HG02571 (cell line): ENCODE measurements around the gene ACAP1.

Source experiments
- ATAC-seq: cut with Tn5 transposase; IDR thresholded peaks from one replicate; pipeline ENCODE4 v1.9.1; 2021; ENCODE audit warnings: mild to moderate bottlenecking, moderate library complexity; ENCODE audit not compliant: unreplicated experiment

The ACAP1 gene, protein sequence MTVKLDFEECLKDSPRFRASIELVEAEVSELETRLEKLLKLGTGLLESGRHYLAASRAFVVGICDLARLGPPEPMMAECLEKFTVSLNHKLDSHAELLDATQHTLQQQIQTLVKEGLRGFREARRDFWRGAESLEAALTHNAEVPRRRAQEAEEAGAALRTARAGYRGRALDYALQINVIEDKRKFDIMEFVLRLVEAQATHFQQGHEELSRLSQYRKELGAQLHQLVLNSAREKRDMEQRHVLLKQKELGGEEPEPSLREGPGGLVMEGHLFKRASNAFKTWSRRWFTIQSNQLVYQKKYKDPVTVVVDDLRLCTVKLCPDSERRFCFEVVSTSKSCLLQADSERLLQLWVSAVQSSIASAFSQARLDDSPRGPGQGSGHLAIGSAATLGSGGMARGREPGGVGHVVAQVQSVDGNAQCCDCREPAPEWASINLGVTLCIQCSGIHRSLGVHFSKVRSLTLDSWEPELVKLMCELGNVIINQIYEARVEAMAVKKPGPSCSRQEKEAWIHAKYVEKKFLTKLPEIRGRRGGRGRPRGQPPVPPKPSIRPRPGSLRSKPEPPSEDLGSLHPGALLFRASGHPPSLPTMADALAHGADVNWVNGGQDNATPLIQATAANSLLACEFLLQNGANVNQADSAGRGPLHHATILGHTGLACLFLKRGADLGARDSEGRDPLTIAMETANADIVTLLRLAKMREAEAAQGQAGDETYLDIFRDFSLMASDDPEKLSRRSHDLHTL

DNA sequence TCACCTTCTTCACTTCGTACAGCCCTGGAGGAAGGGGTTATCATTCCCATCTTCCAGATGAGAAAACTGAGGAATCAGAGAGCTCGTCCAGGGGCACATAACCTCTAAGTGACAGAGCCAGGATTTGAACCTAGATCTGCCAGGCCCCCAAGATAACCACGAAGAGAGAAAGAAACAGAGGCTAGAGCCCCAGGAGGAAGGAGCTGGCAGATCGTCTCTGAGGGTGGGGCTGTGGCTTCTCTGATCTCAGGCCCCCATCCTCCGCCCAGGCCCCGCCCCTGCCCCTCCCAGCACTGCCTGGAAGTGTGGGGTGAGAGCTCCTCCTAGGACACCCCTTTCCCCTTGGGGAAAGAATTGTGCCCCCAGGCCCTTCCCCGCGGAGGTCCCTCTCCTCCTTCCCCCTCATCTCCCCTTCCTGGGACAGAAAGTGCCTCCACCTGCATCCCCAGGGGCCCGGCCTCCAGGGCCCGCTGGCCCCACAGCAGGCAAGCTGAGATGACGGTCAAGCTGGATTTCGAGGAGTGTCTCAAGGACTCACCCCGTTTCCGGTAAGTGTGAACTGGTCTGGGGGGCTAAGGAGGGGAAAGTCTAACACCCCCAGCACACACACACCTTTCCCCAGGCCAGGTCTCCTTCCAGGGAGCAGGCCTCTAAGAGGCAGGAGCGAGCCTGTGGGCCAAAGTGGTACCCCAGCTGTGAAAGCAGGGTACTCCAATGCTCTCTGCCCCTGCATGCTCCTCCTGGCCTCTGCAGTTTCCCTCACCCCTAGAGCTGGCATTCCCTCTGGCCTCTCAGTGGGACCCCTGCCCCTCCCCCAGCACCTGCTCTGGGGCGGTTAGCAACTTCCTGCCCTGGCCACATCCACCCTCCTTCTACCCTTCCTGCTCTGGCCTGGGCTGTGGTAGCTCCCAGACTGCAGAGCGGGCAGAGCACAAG lies at the start of gene ACAP1:
Gene ACAP1, plus strand, starts transcription at position 290 of the 936 bp plus-strand sequence. Its CDS starts 206 bp downstream, at position 496.
- ATAC-seq, result peak; percentile 63

DNA sequence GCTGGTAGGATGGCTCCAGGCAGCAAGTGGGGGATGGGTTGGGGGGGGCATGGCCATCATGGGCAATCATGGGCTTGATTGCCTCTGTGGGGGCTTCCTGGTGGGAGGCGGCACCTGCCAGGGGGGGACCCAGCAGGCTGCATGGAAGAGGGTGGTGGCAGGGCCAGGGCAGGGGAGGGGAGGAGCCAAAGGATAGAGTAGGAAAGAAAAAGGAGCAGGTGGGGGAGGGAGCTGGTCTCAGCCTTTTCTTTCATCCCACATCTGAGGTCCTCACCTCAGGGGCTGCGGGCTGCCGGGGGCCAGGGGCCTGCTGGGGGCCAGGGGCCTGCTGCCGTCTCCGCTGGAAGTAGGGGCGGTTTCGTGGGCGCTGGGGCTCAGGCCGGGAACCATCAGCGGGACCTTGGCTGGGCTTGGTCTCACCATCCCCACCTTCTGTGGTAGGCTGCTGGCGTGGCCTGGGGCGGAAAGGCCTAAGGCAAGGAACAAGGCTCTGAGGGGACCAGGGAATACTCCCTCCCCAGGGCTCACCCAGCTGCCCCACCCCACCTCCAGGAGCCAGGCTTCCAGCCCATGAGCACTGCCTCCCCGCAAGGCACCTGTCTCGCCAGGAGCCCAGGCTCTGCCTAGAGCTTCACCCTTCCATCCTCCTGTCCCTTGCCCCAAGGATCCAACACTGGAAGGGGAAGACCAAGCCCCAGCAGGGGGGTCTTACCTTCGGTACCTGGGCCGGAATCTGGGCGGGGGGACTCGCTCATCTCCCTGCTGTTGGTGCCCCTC lies 46.9 kb upstream of the ACAP1 start:
- ATAC-seq, result no peak

DNA sequence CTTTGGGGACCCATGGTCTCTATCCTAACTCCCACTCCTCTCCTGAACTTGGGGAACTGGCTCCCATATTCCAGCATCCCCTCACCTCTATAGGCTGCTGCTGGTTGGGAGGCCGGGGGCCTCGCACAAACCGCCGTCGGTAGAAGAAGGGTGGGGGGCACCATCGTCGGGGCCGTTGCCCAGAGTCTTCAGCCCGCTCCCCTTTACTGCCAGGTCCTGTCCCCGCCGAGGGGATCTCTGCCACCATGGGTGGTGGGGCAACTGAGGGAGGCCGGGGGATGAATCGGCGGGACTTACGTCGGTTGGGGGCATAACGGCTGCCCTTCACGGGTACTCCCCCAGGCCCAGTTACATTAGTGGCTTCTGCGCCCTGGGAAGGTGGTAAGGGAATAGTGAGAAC lies 46.2 kb upstream of the ACAP1 start:
- ATAC-seq, result no peak

DNA sequence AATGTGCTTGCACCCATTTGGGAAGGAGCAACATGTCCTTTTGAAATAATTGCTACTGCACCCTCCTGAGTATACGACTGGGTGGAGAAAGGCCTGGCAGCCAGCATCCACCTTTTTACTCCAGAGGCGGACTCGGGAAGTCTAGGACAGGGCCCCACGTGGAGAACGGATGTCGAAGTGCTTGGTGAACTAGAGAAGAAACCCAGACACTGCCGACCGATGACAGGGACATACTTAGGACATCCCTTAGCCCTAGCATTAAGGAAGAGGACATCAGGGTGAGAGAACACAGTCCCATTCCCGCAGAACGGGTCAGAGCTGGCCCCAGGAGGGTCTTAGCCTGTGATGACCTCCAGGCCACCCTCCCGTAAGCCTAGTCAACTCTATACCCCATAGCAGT lies 45.6 kb upstream of the ACAP1 start:
- no peak for ATAC-seq

DNA sequence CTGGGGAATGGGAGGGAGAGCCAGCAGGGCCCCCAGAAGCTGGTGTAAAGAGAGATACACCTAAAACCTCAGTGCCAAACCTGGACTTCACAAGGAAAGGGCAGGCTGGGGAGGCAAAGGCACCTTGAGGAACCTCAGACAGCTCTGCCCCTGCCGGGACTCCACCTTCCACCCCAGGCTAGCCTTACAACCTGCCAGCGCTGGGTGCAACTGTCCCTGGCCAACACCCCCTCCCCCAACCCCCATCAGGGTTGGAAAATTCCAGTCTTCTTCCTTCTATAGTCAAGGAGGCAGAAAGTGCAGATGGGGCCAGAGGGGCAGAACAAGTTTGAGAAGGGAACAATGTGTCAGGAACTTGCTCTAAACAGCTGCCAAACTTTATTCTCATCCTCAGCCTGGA lies 44.1 kb upstream of the ACAP1 start:
- ATAC-seq, result no peak

DNA sequence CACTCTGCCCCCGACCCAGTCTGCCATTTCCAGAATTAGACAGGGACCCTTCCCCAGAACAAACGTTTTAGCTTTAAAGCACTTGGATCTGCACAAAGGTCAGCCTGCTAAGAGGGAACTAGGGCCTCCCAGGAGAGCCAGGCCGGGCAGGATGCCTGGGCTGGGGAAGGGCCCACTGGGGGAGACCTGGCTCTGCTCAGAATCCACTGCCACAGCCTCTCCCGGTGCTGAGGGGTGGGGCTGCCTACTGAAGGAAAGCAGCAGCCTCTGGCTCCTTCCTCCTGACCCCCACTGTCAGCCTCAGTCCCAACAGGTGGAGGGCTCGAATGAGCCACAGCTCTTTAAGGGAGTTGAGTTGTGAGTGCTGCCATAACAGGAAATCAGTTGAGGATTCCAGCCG lies 43.6 kb upstream of the ACAP1 start:
- no peak for ATAC-seq

DNA sequence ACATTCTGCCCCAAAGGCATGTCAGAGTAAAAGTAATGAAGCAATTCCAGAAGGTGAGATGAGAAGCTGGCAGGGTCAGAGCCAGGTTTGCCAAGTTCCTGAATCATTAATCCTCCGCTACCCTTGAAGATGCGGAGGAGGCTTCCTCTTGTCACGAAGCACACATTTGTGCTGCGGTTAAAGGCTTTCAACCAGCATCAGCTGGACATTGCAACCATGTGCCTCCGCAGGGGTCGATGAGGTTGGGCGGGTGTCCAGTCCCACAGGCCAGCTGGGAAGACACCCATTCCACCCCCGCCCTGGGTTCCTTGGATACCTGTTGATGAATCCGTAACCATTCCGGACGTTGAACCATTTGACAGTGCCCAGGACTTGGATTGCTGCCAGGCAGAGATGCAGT lies 43.2 kb upstream of the ACAP1 start:
- ATAC-seq, result no peak

DNA sequence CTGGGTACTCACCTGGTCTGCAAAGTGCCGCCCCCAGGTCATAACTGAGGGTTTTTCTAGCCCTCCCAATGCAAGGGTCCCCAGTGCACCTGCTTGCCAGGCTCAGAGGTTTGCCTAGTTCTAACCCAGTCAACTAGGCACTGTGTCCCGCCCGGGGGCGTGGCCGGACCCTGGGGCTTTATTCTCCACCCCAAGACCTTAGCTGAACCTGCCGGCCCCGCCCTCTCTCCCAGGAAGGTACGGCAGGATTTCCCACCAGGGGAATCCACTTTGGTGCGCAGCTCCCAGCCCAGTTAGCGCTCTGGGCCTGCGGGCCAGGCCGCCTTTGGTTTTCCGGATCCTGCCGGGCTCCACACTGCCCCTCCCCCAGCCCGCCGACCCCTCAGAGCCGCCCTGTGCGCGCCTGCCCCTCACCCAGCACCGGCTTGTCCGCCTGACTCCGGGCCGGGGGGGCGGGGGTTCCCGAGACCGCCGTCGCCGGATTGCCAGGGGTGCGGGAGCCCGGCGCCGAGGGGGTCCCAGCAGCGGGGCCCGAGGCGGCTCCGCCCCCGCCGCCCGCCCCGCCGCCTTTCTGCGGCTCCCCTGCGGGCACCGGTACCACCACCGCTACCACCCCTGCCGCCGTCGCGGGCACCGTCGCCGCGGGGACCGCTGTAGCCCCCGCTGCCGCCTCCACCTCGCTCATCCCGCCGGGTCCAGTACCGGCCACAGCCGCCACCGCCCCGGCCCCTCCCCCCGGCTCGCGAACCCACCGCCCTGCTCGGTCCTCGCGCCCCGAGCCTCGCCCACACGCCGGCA lies 42.3 kb upstream of the ACAP1 start:
- ATAC-seq, result no peak

DNA sequence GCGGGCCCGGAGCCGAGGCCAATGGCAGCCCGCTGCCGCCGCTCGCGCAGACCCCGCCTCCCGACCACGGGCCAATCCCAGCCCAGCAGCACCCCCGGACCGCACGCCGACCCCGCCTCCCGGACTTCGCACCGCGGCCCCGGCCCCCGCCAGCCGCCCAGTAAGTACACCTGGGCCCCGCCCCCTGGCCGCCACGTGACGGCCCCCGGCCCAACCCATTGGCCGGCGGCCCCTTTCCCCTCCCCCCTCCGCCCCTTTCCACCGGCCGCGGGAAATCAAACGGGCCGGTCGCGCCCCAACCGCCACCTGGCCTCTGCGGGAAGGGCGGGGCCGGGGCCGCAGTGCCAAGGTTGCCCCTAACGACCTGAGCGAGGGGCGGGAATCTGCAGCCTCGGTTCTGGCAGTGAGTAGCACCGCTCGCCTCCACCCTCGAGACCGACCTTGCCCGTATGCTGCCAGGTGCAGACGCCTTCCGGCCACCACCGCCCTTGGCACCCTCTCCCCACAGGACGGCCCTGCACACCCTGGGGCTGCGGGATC lies 41.6 kb upstream of the ACAP1 start, which contains the start of gene YBX2:
Gene YBX2, minus strand, starts transcription at position 26 of the 540 bp plus-strand sequence. CDS start 139 bp downstream, outside the sequence.
- no peak for ATAC-seq

DNA sequence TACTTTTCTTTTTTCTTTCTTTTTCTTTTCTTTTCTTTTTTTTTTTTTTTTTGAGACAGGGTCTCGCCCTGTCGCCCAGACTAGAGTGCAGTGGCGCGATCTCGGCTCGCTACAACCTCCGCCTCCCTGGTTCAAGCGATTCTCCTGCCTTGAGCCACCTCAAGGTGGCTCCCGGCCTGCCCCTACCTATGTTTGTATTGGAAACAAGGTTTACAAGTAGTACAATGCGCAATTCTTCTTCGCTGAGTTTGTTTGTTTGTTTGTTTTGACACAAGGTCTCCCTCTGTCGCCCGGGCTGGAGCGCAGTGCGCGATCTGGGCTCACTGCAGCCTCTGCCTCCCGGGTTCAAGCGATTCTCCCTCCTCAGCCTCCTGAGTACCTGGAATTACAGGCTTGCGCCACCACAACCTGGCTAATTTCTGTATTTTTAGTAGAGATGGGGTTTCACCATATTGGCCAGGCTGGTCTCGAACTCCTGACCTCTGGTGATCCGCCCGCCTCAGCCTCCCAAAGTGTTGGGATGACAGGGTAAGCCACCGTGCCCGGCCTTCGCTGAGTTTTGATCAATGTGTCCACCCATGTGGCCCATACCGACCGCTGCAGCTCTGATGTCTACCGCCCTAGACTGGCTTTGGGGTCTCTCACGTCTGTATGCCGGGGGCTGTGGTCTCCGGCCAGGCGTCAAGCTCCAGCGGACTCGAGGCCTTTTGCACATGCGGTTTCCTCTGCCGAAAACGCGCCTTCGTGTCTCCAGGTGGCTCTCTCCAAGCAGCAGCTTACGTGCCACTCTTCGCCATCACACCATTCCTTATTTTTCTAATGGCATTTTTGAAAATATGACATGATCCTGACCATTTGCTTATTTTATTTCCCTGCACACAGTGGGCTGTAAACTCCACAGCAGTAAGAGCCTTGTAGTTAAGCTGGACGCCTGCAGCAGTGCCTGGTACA lies 40.8 kb upstream of the ACAP1 start:
- no peak for ATAC-seq

DNA sequence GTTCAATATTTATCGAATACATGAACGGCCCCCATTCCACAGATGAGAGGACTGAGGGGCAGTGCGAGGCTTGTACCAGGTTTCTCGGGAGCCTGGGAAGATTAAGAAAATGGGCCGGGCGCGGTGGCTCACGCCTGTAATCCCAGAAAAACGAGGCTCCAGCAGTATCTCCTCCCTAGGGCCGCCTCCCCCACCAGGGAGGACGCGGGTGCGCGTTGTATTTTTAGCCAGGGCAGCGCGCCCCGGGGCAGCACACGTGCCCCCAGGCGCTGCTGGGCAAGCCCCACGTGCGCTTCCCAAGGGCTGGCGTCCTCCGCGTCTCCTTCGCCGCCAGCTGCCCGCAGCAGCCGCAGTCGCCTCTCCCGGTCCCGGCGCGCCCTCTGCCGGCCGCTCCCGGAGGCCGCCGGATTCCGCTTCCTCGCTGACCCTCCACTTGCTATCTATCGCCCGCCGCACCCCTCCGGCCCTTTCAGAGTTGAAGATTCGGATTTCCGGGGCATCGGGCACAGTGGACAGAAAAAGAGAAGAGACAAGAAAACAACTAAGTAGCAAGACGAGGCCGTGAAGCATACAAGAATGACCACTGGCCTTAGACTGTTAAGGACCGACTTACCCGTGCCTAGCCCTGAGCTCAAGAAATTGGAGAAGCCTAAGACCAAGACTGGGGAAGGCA lies 40.0 kb upstream of the ACAP1 start:
- no peak for ATAC-seq

DNA sequence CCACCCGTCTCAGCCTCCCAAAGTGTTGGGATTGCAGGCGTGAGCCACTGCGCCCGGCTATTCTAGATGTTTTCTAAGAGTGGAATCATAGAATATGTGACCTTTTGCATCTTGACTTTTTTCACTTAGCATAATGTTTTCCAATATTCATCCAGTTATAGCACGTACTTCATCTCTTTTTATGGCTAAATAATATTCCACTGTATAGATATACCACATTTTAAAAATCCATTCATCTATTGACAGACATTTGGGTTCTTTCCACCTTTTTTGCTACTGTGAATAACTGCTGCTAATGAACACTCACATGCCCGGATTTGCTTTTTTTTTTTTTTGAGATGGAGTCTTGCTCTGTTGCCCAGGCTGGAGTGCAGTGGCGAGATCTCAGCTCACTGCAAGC lies 32.1 kb upstream of the ACAP1 start:
- no peak for ATAC-seq

DNA sequence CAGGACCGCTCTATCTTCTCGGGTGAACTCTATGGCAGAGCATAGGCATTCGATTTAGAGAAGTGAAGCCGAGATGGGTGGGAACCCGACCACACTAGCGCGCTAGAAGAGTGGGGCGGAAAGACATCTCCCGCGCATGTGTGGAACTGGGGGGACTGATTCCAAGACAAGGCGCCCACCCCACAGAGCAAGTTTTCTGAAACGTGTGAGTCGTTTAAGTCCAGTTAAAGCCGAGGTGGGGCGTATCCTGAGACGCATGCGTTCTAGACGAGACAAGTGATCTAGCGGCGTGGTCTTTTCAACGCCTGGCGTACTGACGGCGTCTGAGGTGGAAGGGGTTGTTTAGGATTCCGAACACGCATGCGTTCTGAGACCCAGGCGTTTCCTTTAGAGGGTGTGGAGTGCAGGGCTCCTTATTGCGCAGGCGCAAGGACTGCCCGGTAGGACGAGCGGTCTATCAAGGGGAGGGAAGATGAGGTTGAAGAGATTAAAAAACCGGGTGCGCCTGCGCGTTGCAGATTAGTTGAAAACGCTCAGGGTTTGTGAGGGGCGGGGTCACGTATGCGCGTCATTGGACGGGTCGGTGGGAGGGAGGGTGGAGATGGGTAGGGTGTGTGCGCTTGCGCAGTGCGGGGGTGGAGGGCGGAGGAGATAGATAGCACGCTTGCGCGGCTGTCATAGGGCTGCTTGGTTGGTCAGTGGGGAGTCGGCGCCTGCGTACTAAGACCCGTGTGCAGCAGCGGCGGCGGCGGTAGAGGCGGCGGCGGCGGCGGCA lies 29.2 kb upstream of the ACAP1 start, which contains the start of gene EIF5A:
Gene EIF5A, plus strand, starts transcription at position 718 of the 775 bp plus-strand sequence. CDS start 2,008 bp downstream, outside the sequence.
- ATAC-seq, result peak; percentile 69

DNA sequence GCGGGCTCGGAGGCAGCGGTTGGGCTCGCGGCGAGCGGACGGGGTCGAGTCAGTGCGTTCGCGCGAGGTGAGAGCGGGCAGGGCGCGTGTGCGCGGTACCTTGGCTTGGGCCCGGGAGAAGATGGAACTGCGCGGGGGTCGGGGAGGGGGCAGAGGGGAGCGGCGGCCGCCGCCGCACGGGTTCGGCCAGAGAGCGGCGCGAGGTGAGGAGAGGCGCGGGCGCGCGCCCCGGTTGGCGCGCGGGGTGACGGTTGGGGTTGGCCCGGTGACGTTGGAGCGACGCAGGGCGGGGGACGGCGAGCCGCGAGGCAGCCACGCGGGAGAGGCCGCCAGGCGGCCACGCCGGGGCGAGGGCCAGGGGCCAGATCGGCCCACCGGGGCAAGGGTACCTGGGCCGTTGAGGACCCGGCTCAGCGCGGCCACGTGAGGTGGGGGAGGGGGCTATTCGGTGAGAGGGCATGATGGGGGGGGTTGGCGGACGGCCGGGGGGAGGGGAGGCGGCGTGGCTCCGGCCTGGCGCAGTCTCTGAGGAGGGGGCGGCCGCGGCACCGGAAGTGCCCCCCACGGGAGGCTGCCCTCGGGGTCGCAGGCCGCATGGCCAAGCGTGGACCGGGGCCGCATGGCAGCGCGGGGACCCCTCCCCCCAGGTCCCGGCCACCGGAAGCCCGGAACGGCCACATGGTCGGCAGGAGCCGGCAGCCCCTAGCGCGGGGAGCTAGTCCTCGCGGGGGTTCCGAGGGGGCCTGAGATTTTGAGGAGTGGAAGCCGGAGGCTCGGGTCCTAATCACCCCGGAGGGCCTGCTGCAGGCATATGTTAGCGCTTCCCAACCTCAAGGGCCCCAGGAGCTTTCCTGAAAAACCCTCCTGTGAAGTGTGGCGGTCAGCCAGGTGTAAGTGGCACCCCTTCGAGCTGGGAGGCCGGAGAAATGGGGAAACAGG lies 28.4 kb upstream of the ACAP1 start:
- no peak for ATAC-seq

DNA sequence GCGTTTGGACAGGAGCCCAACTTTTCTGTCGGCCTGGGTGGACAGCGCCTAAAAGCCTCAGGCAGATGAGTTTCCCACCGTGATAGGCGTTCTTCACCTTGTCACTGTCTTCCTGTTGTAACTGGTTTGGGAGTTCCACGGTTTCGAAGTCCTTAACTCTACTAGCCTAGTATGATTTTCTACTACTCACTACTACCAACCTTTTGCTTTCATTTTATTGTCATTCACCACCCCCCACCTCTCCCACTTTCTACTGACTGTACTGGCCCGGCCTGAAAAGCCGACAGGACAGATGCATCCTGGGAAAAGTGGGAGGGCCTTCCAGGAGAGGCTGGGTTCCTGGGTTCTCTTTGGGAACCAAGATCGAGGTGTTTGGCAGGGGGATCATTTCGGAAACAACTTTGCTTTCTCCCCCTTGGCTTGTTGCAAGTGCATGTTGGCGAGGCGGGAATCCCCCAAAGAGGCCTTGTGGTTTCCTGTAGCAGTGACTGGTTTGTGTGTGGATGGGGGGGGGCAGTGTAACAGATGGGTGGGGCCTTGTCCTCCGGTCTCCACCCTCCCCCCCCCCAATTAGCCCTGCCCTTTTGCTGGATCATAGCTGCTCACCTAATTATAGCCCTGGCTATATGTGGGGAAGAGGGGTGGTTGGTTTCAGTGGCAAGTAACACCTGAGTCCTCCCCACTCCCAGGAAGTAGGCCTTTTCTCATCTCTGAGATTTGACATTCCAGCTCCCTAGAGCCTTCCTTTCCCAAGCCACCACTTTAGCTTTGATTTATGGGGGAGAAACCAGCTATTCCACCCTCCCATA lies 27.5 kb upstream of the ACAP1 start:
- no peak for ATAC-seq
